Loucy (cell line): ENCODE data around the gene CDC42BPB.

Experiments
- H2AFZ ChIP-seq: fragments of 200-600 bp; sonication (generic); 2 replicates; pipeline ENCODE4 v1.6.0; 2016; ENCODE audit warnings: antibody characterized with exemption, mild to moderate bottlenecking, low read length, moderate library complexity
- H3F3A ChIP-seq: fragments of 200-600 bp; 2 replicates; pipeline ENCODE4 v1.6.0; 2016; ENCODE audit warnings: antibody characterized with exemption, low read depth, mild to moderate bottlenecking
- H3K27me3 ChIP-seq: fragments of 200-600 bp; sonication (generic); 2 replicates; pipeline ENCODE4 v1.6.1; 2014; ENCODE audit warnings: low read length, mild to moderate bottlenecking; ENCODE audit not compliant: insufficient read depth, poor library complexity, severe bottlenecking
- H3K36me3 ChIP-seq: fragments of 200-600 bp; sonication (generic); 2 replicates; pipeline ENCODE4 v1.6.1; 2016; ENCODE audit warnings: low read length; ENCODE audit not compliant: insufficient read depth
- H3K4me1 ChIP-seq: fragments of 200-600 bp; sonication (generic); 2 replicates; pipeline ENCODE4 v1.5.1; 2014; ENCODE audit warnings: low read length, mild to moderate bottlenecking; ENCODE audit not compliant: insufficient read depth, poor library complexity, severe bottlenecking
- H3K4me2 ChIP-seq: fragments of 200-600 bp; sonication (generic); 2 replicates; pipeline ENCODE4 v1.6.0; 2014; ENCODE audit warnings: antibody characterized with exemption, low read length, low read depth, mild to moderate bottlenecking; ENCODE audit not compliant: poor library complexity, severe bottlenecking
- H3K4me3 ChIP-seq: fragments of 200-600 bp; sonication (generic); 2 replicates; pipeline ENCODE4 v1.5.1; 2014; ENCODE audit warnings: low read length, mild to moderate bottlenecking, mixed read lengths; ENCODE audit not compliant: poor library complexity, severe bottlenecking
- H3K79me2 ChIP-seq: fragments of 200-600 bp; sonication (generic); 2 replicates; pipeline ENCODE4 v1.6.1; 2014; ENCODE audit warnings: low read length; ENCODE audit not compliant: insufficient read depth
- H3K9ac ChIP-seq: fragments of 200-600 bp; sonication (generic); 2 replicates; pipeline ENCODE4 v1.6.0; 2014; ENCODE audit warnings: mild to moderate bottlenecking, low read depth, low read length, moderate library complexity; ENCODE audit not compliant: poor library complexity, severe bottlenecking
- H3K9me2 ChIP-seq: fragments of 200-600 bp; sonication (generic); replicated peaks from 2 replicates; pipeline ENCODE4 v1.6.1; 2016; ENCODE audit warnings: low read depth, low read length, mixed read lengths
- H3K9me3 ChIP-seq: fragments of 200-600 bp; sonication (generic); 2 replicates; pipeline ENCODE4 v1.6.1; 2014; ENCODE audit warnings: mild to moderate bottlenecking, antibody characterized with exemption, low read length, low read depth; ENCODE audit not compliant: insufficient read depth
- H4K20me1 ChIP-seq: fragments of 200-600 bp; sonication (generic); 2 replicates; pipeline ENCODE4 v1.6.0; 2014; ENCODE audit warnings: antibody characterized with exemption, low read length, mild to moderate bottlenecking; ENCODE audit not compliant: insufficient read depth, poor library complexity, severe bottlenecking
- EZH2phosphoT487 ChIP-seq: fragments of 200-600 bp; IDR thresholded peaks from 2 replicates; pipeline ENCODE4 v1.6.1; 2018; ENCODE audit warnings: antibody characterized with exemption, mild to moderate bottlenecking, moderate library complexity, borderline replicate concordance
- TF ChIP-seq, protein P1 (sequence below): fragments of 200-600 bp; sonication (generic); conservative IDR thresholded peaks from 2 replicates; pipeline ENCODE4 v1.5.1; 2014; ENCODE audit warnings: mild to moderate bottlenecking, antibody characterized with exemption, low read length

The CDC42BPB gene

GRCh38 chr14:102892651-102893050 is 164.7 kb downstream of the CDC42BPB start:
- Histone ChIP-seq H3K79me2 (no peaks in the 10 kb centered on the region), H3F3A (no peaks in the 10 kb centered on the region), H3K4me2 (no peak overlapping the region), H3K9ac (no peak overlapping the region), H3K9me3 (no peaks in the 10 kb centered on the region), H3K4me1 (no peaks in the 10 kb centered on the region), H3K9me2 (no peaks in the 10 kb centered on the region), H3K4me3 (no peak overlapping the region), H4K20me1 (no peaks in the 10 kb centered on the region), H3K36me3 (peaks cover 6% of the 10 kb centered on the region; the same call in 1 of the 2 replicates), H2AFZ (no peak overlapping the region), H3K27me3 (no peaks in the 10 kb centered on the region)
- TF ChIP-seq, protein P1, sequence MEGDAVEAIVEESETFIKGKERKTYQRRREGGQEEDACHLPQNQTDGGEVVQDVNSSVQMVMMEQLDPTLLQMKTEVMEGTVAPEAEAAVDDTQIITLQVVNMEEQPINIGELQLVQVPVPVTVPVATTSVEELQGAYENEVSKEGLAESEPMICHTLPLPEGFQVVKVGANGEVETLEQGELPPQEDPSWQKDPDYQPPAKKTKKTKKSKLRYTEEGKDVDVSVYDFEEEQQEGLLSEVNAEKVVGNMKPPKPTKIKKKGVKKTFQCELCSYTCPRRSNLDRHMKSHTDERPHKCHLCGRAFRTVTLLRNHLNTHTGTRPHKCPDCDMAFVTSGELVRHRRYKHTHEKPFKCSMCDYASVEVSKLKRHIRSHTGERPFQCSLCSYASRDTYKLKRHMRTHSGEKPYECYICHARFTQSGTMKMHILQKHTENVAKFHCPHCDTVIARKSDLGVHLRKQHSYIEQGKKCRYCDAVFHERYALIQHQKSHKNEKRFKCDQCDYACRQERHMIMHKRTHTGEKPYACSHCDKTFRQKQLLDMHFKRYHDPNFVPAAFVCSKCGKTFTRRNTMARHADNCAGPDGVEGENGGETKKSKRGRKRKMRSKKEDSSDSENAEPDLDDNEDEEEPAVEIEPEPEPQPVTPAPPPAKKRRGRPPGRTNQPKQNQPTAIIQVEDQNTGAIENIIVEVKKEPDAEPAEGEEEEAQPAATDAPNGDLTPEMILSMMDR: no peak
- no peak for TF ChIP-seq EZH2phosphoT487

- peaks cover 6% of the 10 kb centered on the region; the same call in 1 of the 2 replicates for H3K36me3 ChIP-seq
- no peaks in the 10 kb centered on the region for H3K4me1 ChIP-seq
- H3K9me2 ChIP-seq: no peaks in the 10 kb centered on the region
- H3K9me3 ChIP-seq: no peaks in the 10 kb centered on the region
- no peaks in the 10 kb centered on the region for H3F3A ChIP-seq
- H3K4me3 ChIP-seq: no peak overlapping the region
- no peaks in the 10 kb centered on the region for H4K20me1 ChIP-seq
- no peak overlapping the region for H3K4me2 ChIP-seq
- no peaks in the 10 kb centered on the region for H3K79me2 ChIP-seq
- no peaks in the 10 kb centered on the region for H3K27me3 ChIP-seq
- H2AFZ ChIP-seq: no peak overlapping the region
- TF ChIP-seq, protein P1: no peak
- TF ChIP-seq EZH2phosphoT487: no peak
- no peak overlapping the region for H3K9ac ChIP-seq
Measured at GRCh38 chr14:102891556-102891955, 165.8 kb downstream of the CDC42BPB start.

GRCh38 chr14:102891111-102891510 is 166.2 kb downstream of the CDC42BPB start:
- Histone ChIP-seq H3K9me2 (no peaks in the 10 kb centered on the region), H3K9me3 (no peaks in the 10 kb centered on the region), H2AFZ (no peak overlapping the region), H4K20me1 (no peaks in the 10 kb centered on the region), H3K4me1 (no peaks in the 10 kb centered on the region), H3K9ac (no peak overlapping the region), H3K4me2 (no peak overlapping the region), H3F3A (no peaks in the 10 kb centered on the region), H3K79me2 (no peaks in the 10 kb centered on the region), H3K4me3 (no peak overlapping the region), H3K36me3 (peaks cover 6% of the 10 kb centered on the region; the same call in 1 of the 2 replicates), H3K27me3 (no peaks in the 10 kb centered on the region)
- no peak for TF ChIP-seq EZH2phosphoT487
- TF ChIP-seq, protein P1: no peak
